H1 (cell line): Measurements from ENCODE around the gene C14orf119. TPM values are rescaled to one million over a fixed set of nuclear protein-coding genes. Genes with fewer than 3 reads are reported as not detected.

ENCODE experiments used
- BRCA1 ChIP-seq: IDR thresholded peaks from 2 replicates; pipeline ENCODE4 v1.6.1; 2012; ENCODE audit warnings: low read depth, low read length, improper control_type of control experiment
- CBX5 ChIP-seq: fragments of 300-800, 300-1000 bp; sonication (generic); IDR thresholded peaks from 2 replicates; pipeline ENCODE4 v1.7.1; 2016; ENCODE audit warnings: antibody characterized with exemption, low read length, low read depth
- CREB1 ChIP-seq: IDR thresholded peaks from 2 replicates; pipeline ENCODE4 v1.6.1; 2012; ENCODE audit warnings: inconsistent platforms
- HDAC6 ChIP-seq: IDR thresholded peaks from one replicate; pipeline ENCODE4 v1.7.1; 2012; ENCODE audit warnings: low read depth, mild to moderate bottlenecking, inconsistent platforms, low read length, moderate library complexity
- RAD21 ChIP-seq, 2 experiments: IDR thresholded peaks in 1 of 2; conservative IDR thresholded peaks in 1 of 2; 2 replicates each; pipeline ENCODE4 v1.6.1; 2011; ENCODE audit warnings: low read depth in 2 of 2, low read length in 2 of 2, improper control_type of control experiment in 1 of 2, inconsistent platforms in 1 of 2, mild to moderate bottlenecking in 1 of 2, moderate library complexity in 1 of 2
- polyA plus RNA-seq, 7 experiments: library from polyadenylated mRNA; depleted of rRNA in 3 of 7; stranded (reverse) in 5 of 7; unstranded in 2 of 7; fragments of >200 nt in 5 of 7; fragments of 200-250 nt in 2 of 7; gene quantifications; 1 replicate in 5 of 7; 2 replicates in 1 of 7; 4 replicates in 1 of 7; pipeline versions ENCODE4 v1.2.1 to v1.2.3, GENCODE V29; 2011 to 2013; ENCODE audit warnings: missing spikeins in 2 of 7, mixed read lengths in 2 of 7
- total RNA-seq: library from RNA; stranded (reverse); fragmentation: NEBNext Ultra II Directional; extraction: Animal tissue kit (Norgen Biotek cat#: 25700); gene quantifications from 2 replicates; pipeline ENCODE4 v1.2.1, GENCODE V29; 2021
- TF ChIP-seq, protein P1 (sequence below), 3 experiments: IDR thresholded peaks; 1 replicate in 2 of 3; 2 replicates in 1 of 3; pipeline versions ENCODE4 v1.5.1 to v1.6.1; 2011; ENCODE audit warnings: low read length in 3 of 3, mild to moderate bottlenecking in 3 of 3, inconsistent platforms in 2 of 3, low read depth in 1 of 3, moderate library complexity in 1 of 3; ENCODE audit not compliant: insufficient read depth in 1 of 3; ENCODE audit errors: control extremely low read depth in 1 of 3
- TF ChIP-seq, protein P2 (sequence below): IDR thresholded peaks from 2 replicates; pipeline ENCODE4 v1.6.1; 2012; ENCODE audit warnings: inconsistent platforms
- TF ChIP-seq, protein P3 (sequence below): IDR thresholded peaks from 2 replicates; pipeline ENCODE4 v1.6.1; 2012; ENCODE audit warnings: inconsistent platforms

C14orf119 gene
- total and polyA plus RNA-seq, 2 of the 8 experiments (the other 6 are each of a cell fraction or from before 2014, with no cell fraction given), result 78.1 to 94.0 TPM

DNA sequence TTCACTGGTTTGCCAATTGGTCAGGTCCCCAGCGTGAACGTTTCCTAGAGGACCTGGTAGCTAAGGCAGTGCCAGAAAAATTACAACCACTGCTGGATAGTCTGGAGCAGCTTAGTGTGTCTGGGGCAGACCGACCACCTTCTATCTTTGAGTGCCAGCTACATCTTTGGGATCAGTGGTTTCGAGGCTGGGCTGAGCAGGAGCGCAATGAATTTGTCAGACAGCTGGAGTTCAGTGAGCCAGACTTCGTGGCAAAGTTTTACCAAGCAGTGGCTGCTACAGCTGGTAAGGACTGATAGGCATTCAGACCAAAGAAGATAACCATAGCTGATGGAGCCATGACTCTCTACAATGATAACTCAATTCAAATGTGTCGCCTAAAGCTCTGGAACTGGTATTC lies 2.5 kb downstream of the C14orf119 start (continued):
- TF ChIP-seq, protein P1, sequence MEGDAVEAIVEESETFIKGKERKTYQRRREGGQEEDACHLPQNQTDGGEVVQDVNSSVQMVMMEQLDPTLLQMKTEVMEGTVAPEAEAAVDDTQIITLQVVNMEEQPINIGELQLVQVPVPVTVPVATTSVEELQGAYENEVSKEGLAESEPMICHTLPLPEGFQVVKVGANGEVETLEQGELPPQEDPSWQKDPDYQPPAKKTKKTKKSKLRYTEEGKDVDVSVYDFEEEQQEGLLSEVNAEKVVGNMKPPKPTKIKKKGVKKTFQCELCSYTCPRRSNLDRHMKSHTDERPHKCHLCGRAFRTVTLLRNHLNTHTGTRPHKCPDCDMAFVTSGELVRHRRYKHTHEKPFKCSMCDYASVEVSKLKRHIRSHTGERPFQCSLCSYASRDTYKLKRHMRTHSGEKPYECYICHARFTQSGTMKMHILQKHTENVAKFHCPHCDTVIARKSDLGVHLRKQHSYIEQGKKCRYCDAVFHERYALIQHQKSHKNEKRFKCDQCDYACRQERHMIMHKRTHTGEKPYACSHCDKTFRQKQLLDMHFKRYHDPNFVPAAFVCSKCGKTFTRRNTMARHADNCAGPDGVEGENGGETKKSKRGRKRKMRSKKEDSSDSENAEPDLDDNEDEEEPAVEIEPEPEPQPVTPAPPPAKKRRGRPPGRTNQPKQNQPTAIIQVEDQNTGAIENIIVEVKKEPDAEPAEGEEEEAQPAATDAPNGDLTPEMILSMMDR (IDR thresholded peaks at IDR 0.05; ENCODE audit: control extremely low read depth in 1 of 3, insufficient read depth in 1 of 3, low read depth in 1 of 3, low read length in 3 of 3), result no peak
- TF ChIP-seq HDAC6, result no peak
- TF ChIP-seq, protein P2, sequence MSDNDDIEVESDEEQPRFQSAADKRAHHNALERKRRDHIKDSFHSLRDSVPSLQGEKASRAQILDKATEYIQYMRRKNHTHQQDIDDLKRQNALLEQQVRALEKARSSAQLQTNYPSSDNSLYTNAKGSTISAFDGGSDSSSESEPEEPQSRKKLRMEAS, result no peak
- TF ChIP-seq CBX5, result no peak
- no peak for TF ChIP-seq BRCA1
- TF ChIP-seq, protein P3, sequence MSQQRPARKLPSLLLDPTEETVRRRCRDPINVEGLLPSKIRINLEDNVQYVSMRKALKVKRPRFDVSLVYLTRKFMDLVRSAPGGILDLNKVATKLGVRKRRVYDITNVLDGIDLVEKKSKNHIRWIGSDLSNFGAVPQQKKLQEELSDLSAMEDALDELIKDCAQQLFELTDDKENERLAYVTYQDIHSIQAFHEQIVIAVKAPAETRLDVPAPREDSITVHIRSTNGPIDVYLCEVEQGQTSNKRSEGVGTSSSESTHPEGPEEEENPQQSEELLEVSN, result no peak
- TF ChIP-seq RAD21 (IDR thresholded peaks at IDR 0.05 in 1 of 2, conservative IDR thresholded peaks at IDR 0.05 in 1 of 2; ENCODE audit: low read depth in 2 of 2, low read length in 2 of 2), result no peak
- no peak for TF ChIP-seq CREB1
